ENCODE data around the gene ACSS1. TPM values are rescaled to one million over a fixed set of nuclear protein-coding genes. Genes with fewer than 3 reads are reported as not detected.

Gene ACSS1
- total and polyA plus RNA-seq, 2 of the 8 experiments (the other 6 are each of a cell fraction or from before 2014, with no cell fraction given), result 2.6 to 3.4 TPM

DNA sequence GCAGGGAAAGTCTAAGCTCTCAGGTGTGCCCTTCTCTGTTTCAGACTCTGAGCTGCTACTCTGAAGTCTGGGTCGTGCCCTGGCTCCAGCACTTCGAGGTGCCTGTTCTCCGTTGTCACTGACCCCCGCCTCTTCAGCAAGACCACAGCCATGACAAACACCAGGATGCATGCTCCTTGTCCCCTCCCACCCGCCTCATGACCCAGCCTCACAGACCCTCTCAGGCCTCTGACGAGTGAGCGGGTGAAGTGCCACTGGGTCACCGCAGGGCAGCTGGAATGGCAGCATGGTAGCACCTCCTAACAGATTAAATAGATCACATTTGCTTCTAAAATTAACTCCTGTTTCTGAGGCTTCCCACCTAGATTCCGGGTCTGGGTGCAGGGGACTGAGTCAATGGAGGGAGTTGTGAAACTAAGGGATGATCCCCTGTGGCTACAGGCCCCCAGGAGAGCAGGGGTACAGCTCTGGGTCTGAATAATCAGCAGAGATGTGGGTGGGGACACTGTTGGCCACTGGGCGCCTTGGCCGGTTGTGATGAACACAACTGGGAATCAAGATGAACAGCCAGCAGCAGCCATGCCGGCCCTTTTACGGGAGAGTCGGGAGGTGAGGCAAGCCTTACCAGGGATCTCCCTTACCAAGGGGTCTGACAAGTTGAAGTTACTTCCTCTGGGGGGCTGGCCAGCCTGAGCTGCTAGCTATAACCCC lies 98.2 kb downstream of the ACSS1 start (continued):
- TF ChIP-seq RBBP5 (IDR thresholded peaks at IDR 0.05; ENCODE audit: borderline replicate concordance, low read depth, low read length), result no peak
- TF ChIP-seq CHD2 (IDR thresholded peaks at IDR 0.05; ENCODE audit: low read length), result no peak
- TF ChIP-seq POU5F1 (IDR thresholded peaks at IDR 0.05; ENCODE audit: low read depth, low read length), result no peak
- TF ChIP-seq, protein P1, sequence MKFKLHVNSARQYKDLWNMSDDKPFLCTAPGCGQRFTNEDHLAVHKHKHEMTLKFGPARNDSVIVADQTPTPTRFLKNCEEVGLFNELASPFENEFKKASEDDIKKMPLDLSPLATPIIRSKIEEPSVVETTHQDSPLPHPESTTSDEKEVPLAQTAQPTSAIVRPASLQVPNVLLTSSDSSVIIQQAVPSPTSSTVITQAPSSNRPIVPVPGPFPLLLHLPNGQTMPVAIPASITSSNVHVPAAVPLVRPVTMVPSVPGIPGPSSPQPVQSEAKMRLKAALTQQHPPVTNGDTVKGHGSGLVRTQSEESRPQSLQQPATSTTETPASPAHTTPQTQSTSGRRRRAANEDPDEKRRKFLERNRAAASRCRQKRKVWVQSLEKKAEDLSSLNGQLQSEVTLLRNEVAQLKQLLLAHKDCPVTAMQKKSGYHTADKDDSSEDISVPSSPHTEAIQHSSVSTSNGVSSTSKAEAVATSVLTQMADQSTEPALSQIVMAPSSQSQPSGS (IDR thresholded peaks at IDR 0.05; ENCODE audit: low read length), result no peak
- no peak for TF ChIP-seq CEBPB (IDR thresholded peaks at IDR 0.05; ENCODE audit: low read depth, low read length)
